PFSK-1 (cell line): Measurements from ENCODE around the gene ASS1.
A peak's percentile ranks its signal among the peaks of the same experiment; 100 is the strongest.

Experiments used
- FOXP2 ChIP-seq: optimal IDR thresholded peaks from 2 replicates; pipeline ENCODE3; 2011; ENCODE audit warnings: borderline replicate concordance, control low read depth, inconsistent platforms; ENCODE audit not compliant: insufficient read depth; ENCODE audit errors: extremely low read length, extremely low read depth
- POLR2AphosphoS5 ChIP-seq: IDR thresholded peaks from 2 replicates; pipeline ENCODE4 v1.6.1; 2012; ENCODE audit warnings: low read depth, mild to moderate bottlenecking, control low read depth, low read length, moderate library complexity
- SIN3A ChIP-seq: IDR thresholded peaks from 2 replicates; pipeline ENCODE4 v1.6.1; 2012; ENCODE audit warnings: mild to moderate bottlenecking, low read length, moderate library complexity, borderline replicate concordance; ENCODE audit not compliant: insufficient read depth
- TAF1 ChIP-seq: IDR thresholded peaks from 2 replicates; pipeline ENCODE4 v1.6.1; 2012; ENCODE audit warnings: low read length, control low read depth, borderline replicate concordance; ENCODE audit not compliant: insufficient read depth
- TF ChIP-seq, protein P1 (sequence below), 2 experiments: IDR thresholded peaks; 2 replicates each; pipeline versions ENCODE4 v1.6.1 to v1.8.0; 2011 to 2012; ENCODE audit warnings: low read depth in 2 of 2, low read length in 2 of 2, control low read depth in 1 of 2, inconsistent platforms in 1 of 2, mild to moderate bottlenecking in 1 of 2, moderate library complexity in 1 of 2; ENCODE audit not compliant: insufficient read depth in 1 of 2

The ASS1 gene

GRCh38 chr9:130448771-130449603 lies 4.2 kb downstream of the ASS1 start:
- TF ChIP-seq, protein P1, sequence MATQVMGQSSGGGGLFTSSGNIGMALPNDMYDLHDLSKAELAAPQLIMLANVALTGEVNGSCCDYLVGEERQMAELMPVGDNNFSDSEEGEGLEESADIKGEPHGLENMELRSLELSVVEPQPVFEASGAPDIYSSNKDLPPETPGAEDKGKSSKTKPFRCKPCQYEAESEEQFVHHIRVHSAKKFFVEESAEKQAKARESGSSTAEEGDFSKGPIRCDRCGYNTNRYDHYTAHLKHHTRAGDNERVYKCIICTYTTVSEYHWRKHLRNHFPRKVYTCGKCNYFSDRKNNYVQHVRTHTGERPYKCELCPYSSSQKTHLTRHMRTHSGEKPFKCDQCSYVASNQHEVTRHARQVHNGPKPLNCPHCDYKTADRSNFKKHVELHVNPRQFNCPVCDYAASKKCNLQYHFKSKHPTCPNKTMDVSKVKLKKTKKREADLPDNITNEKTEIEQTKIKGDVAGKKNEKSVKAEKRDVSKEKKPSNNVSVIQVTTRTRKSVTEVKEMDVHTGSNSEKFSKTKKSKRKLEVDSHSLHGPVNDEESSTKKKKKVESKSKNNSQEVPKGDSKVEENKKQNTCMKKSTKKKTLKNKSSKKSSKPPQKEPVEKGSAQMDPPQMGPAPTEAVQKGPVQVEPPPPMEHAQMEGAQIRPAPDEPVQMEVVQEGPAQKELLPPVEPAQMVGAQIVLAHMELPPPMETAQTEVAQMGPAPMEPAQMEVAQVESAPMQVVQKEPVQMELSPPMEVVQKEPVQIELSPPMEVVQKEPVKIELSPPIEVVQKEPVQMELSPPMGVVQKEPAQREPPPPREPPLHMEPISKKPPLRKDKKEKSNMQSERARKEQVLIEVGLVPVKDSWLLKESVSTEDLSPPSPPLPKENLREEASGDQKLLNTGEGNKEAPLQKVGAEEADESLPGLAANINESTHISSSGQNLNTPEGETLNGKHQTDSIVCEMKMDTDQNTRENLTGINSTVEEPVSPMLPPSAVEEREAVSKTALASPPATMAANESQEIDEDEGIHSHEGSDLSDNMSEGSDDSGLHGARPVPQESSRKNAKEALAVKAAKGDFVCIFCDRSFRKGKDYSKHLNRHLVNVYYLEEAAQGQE (IDR thresholded peaks at IDR 0.05; ENCODE audit: insufficient read depth in 1 of 2, low read depth in 2 of 2, low read length in 2 of 2): no peak
- TF ChIP-seq FOXP2 (no peak), POLR2AphosphoS5 (no peak), SIN3A (no peak), TAF1 (no peak)

GRCh38 chr9:130450344-130451003 lies 5.7 kb downstream of the ASS1 start:
- TF ChIP-seq POLR2AphosphoS5 (no peak), FOXP2 (no peak), TAF1 (no peak), SIN3A (no peak)
- TF ChIP-seq, protein P1 (IDR thresholded peaks at IDR 0.05; ENCODE audit: insufficient read depth in 1 of 2, low read depth in 2 of 2, low read length in 2 of 2): no peak

DNA sequence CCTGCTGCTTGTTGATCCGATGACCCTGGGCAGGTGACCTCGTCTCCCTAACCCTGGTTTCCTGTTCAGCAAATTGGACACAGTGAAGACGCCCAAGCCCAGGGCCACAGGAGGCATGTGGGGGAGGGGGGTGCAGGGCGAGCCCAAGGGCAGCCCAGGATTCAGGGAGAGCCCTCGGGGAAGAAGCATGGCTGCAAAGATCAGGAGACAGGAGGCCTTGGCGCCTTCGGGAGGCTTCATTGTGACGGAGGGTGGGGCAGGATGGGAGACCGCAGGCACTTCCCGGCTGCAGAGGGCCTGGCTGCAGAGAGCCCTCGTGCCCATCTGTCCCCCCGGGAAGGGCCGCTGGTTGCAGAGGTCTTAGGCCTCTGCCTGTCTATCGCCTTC lies 6.2 kb downstream of the ASS1 start:
- TF ChIP-seq, protein P1 (IDR thresholded peaks at IDR 0.05; ENCODE audit: insufficient read depth in 1 of 2, low read depth in 2 of 2, low read length in 2 of 2): no peak
- TF ChIP-seq POLR2AphosphoS5: no peak
- no peak for TF ChIP-seq TAF1
- TF ChIP-seq FOXP2: no peak
- no peak for TF ChIP-seq SIN3A

GRCh38 chr9:130451509-130452388 lies 7.0 kb downstream of the ASS1 start:
- TF ChIP-seq FOXP2 (no peak), POLR2AphosphoS5 (peak; percentile 14; the same call in 1 of the 2 replicates)

DNA sequence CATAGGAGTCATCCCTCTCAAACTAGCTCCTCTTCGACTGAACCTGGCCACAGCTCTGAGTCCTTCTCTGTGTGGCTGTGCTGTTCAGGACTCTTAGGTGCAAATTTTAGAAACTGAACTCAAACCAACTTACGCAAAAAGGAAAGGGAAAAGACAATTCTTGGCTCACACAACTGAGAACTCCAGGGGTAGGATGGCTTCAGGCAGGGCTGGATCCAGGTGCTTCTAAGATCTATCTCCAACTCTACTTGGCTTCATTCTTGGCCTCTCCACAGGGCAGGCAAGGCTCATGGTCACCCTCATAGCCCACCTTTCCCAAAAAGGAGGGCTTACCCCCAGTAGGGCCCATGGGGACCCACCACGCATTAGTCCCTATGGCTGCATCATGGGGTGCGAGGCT lies 8.1 kb downstream of the ASS1 start:
- no peak for TF ChIP-seq TAF1
- TF ChIP-seq SIN3A: no peak
- TF ChIP-seq FOXP2: no peak
- no peak for TF ChIP-seq POLR2AphosphoS5

DNA sequence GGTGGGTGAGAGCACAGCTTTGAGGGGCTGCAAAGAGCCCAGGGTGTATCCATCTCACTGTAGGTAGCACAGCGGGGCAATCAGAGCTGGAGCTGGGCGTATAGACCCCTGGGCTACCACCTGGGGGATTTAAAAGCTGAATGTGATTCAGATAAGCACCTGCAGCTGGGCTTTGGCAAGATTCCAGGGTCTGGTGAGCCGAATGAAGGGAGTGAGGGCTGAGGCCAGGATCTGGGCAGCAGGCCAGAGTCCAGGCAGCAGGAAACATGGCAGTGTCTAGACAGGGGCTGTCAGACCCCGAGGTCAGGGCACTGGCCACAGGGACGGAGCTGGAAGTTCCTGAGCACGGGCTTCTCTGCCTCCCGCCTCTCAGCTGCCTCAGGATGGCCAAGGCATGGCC lies 8.7 kb downstream of the ASS1 start:
- no peak for TF ChIP-seq POLR2AphosphoS5
- no peak for TF ChIP-seq FOXP2
- TF ChIP-seq, protein P1 (IDR thresholded peaks at IDR 0.05; ENCODE audit: insufficient read depth in 1 of 2, low read depth in 2 of 2, low read length in 2 of 2): no peak
- no peak for TF ChIP-seq TAF1
- no peak; the same call in 1 of the 2 replicates for TF ChIP-seq SIN3A
